Mammary epithelial cell (primary cell): ENCODE measurements around the gene AK4.

Experiments
- CTCF ChIP-seq, 2 donors: IDR thresholded peaks in 1 of 2; conservative IDR thresholded peaks in 1 of 2; 2 replicates each; pipeline ENCODE4 v1.5.1; 2011 to 2012; ENCODE audit warnings: inconsistent platforms in 2 of 2, low read length in 2 of 2, mild to moderate bottlenecking in 2 of 2, control low read depth in 1 of 2, low read depth in 1 of 2; ENCODE audit not compliant: insufficient read depth in 1 of 2; ENCODE audit errors: extremely low read depth in 1 of 2
- EZH2 ChIP-seq: IDR thresholded peaks from 2 replicates; pipeline ENCODE4 v1.6.1; 2012; ENCODE audit warnings: low read length, inconsistent platforms, borderline replicate concordance

- TF ChIP-seq CTCF (conservative IDR thresholded peaks at IDR 0.05 in 1 of 2, IDR thresholded peaks at IDR 0.05 in 1 of 2; ENCODE audit: extremely low read depth in 1 of 2, insufficient read depth in 1 of 2, low read depth in 1 of 2, low read length in 2 of 2) (no peak), EZH2 (no peak)
Observed at GRCh38 chr1:65167586-65168242, 19.7 kb downstream of the AK4 start.
